ENCODE results near the gene DPYSL4.

Gene DPYSL4

DNA sequence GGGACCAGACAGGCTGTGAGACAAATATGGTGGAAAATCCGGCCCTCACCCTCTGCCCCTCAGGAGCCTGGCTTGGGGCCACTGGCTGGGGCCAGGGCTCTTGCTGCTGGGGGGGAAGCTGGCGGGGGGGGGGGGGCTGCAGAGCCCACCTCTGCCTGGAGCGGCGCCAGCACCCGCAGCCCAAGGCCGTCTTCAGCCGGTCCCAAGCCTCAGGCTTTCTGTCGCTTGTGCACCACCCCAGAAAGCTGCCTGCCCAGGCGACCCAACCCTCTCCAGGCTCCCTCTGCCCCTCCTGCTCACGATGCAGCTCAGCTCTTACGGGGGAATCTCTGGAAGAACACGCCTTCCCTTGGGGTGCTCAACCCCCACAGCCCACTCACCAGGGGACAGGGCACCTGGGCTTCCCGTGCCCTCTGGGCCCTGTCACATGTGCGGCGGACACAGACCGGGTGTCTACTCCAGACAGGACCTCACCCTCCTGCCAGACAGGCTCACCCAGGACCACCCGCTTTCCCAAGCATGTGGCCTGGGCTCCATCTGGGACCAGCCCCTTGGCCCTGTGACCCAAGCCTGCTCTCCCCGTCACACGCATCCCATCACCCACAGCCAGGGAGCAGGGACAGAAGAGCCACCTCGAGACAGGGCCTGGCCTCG, 43.9 kb downstream of the DPYSL4 start:
- no peak for DNase-seq

- no peak for DNase-seq
Measured at GRCh38 chr10:132231656-132232022, 44.9 kb downstream of the DPYSL4 start.

DNA sequence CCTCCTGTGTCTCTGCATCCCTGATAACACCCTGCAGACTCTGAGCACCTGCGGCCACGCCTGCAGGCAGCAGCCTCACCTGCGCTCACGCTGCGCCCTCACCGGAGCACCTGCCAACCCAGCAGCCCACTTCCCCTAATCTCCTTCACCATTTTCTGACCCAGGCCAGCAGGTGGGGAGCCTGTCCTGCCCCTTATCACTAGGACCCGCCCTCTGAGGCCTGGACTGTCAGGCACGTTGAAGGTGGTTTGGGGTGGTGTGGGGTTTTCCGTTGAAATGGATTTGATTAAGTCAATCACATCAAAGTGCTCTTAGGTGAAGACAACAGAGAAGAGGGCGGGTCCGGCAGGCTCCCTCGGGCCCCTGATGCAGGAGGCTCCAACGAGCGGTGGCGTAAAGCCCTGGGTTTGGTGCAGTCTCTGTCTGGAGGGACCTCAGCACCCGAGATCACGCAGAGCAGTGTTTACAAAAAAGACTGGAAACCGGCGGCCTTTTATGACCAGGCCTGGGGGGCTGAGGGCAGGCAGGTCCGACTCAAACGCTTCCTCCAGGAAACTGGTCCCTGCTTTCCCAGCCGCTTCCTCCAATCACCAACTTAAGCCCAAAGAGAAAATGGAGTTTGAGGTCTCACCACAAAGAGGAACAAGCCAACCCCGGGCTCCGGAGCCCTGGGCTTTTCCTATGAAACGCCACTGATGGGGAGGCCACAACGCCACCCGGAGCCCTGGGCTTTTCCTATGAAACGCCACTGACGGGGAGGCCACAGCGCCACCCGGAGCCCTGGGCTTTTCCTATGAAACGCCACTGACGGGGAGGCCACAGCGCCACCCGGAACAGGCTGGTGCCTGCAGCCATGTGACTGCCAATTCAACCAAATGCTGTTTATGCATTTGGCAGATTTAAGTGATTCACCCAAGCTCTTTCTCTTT, 45.5 kb downstream of the DPYSL4 start:
- DNase-seq, result no peak

DNA sequence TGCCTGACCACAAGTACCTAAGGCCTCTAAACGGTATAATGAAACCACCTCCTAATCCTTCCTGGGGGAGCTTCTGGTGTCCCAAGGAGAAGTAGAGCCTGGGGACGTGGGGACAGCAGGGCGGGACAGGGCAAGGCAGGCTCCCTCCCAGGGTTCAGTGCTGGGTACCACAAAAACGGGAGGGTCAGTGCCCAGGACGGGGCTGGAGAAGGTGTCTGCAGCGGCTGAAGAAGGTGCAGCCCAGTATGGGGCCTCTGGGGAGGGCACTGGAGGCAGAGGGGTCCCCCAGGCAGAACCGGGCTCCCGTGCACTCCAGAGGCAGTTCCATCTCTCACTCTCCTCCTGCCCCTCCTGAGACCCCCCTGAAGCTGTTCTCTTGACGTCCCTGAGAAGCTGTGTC, 46.2 kb downstream of the DPYSL4 start:
- DNase-seq, result no peak

DNA sequence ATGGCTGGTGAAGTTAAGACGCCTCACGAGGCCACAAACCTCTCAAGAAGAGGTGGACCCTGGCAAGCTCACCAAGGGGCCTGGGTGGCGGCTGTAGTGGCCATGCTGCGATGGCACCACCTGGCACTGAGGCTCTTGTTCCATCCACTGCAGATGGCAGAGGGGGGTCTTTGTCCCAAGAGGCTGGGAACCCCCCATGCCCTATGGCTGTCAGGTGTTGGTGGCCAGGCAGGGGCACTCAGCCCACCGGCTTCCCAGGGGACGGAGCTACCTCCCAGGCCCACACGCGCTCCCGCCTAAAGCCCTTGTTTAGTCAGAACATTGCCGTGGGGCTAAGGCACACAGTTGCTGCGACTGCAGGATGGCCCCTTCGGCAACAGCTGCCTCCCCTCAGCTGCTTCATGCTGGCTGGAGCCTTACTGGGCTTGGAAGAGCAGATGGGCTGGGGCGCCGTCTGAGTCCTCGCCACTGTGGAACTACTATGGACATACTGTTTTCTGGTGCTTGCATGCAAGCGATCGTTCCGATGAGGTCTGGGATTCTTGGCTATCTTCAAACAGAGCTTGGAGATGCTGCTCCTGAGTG, 46.8 kb downstream of the DPYSL4 start:
- no peak for DNase-seq

DNA sequence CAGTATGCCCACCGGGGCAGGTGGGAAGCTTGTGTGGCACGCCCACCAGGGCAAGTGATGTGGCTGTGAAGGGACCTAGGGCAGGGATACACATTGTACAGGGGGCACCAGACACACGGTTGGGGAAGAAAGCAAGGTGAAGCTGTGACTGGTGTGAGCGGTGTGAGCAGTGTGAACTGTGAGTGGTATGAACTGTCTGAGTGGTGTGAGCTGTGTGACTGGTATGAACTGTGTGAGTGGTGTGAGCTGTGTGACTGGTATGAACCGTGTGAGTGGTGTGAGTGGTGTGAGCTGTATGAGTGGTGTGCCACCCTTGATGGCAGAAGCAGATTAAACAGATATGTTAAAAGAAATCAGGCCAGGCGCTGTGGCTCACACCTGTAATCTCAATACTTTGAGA, 48.1 kb downstream of the DPYSL4 start:
- DNase-seq, result no peak

DNA sequence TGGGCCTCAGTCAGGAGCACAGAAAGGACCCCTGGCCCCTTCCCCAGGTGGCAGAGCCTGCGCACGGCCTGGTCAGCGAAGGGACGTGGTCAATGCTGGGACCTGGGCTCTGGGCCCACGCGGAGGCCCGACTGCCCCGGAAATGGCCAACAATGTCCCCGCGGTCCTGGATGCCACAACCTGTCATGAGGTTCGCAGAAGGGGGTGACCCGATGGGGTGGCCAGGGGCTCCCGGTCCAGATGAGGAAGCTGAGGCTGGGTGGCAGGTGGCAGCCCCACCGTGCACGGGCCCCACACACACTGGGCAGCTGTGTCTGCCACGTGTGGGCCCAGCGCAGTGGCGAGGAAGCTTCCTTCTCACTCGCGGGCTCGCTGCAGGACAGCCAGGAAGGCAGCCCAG, 49.4 kb downstream of the DPYSL4 start:
- DNase-seq, result no peak

DNA sequence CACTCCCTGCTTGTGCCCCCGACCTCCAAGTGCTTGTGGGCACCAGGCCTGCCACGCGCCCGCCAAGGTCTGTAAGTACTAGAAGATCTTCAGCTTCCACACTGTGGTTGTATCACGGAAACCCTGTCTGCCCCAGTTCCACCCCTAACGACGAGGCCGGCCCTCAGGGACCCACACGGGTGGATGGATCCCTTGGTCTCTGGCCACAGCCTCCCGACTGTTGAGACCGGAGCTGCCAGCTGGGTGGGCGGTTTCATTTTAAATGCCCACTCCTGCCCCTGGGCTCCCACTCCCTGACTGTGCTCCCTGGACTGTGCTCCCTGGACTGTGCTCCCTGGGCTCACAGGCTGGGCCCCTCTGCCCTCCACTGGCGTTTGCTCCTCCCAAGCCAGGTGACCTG, 50.1 kb downstream of the DPYSL4 start:
- DNase-seq, result no peak

DNA sequence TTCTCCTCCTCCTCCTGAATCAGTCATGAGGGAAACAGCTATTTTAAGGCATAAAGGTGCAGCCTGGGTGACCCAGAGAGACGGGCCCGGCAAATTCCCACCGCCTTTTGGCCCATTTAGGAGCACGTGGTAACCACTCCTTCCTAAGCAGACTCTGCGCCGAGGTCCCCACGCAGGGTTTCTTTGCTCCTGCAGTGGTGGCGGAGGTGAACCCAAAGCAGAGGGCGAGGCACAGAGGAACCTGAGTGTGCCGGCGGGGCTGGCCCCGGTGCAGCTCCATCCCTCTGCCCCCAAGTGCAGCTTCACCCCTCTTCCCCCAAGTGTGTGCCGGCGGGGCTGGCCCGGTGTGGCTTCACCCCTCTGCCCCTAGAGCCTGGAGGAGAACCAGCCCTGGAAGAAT, 50.6 kb downstream of the DPYSL4 start:
- DNase-seq, result no peak

DNA sequence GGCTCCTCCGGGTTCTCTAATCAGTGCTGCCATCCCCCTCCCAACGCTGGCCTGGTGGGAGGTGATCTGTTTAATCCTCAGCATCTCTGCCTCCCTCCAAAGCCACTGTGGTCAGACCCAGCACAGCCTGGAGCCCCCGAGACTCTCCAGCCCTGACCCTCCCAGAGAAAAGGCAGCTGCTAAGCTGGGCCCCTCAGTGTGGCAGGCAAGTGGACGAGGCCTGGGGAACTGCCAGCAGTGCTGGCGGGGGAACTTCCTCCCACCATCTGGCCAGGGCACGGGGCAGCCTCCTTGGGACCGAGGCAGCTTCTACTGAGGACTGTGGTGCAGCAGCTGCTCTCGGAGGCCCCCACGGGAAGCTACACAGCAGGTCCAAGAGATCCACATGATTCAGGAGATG, 51.1 kb downstream of the DPYSL4 start:
- DNase-seq, result no peak

GRCh38 chr10:132238371-132239125, 51.8 kb downstream of the DPYSL4 start:
- DNase-seq, result no peak

DNA sequence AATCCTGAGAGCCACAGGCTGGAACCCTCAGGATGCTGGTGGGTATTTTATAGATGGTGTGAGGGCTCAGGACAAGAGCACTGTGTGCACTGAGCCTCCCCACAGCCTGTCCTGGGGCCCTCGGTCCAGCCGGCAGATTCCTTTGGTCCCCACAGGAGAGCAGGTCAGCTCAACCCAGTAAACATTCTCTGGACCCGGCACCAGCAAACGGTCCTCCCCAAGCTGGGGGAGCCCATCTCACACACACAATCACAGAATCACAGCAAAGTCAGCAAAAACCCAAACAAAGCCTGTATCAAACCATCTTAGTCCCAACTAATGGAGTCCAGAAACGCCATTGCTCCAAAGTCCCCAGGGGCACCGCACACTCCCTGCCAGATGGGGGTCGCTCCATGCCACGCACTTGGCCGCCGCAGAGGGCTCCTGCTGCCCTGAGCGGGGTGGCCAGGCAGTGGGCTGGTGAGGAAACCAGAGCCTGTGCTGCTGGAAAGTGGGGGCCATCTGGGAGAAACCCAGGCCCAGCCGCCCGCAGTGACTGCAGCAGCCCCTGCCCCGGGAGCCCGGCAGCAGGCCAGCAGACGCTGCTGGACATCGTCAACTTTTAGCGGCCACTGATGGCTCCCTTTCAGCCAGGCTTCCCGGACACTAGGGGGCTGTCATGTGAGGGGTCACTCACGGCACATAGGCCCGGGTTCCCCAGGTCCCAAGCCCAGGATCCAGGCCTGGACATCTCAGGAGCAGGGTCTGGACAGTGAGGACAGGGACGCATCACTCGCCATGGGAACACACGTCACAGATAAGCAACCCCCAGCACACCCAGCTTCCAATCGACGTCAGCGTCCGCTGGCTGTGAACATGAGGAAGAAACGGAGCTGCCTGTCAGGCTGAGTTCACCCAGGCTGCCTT, 52.6 kb downstream of the DPYSL4 start:
- no peak for DNase-seq

DNA sequence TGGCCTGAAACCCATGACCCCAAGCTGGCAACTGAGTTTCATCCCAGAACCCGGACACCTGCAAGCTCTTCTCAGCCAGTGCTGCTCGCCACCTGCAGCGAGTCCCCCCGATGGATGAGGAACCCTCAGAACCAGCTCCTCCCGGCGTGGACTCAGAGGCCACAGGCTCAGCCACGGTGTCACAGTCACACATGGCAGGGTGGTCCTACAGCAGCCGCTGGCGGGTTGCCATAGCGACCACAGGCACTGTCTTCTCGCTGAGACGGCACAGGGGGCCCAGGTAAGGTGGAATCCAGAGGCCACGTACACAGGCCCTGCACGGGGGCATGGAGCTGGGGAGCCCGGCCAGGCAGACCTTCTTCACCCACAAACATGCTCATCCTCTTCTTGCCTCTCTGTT, 53.4 kb downstream of the DPYSL4 start:
- DNase-seq, result no peak

DNA sequence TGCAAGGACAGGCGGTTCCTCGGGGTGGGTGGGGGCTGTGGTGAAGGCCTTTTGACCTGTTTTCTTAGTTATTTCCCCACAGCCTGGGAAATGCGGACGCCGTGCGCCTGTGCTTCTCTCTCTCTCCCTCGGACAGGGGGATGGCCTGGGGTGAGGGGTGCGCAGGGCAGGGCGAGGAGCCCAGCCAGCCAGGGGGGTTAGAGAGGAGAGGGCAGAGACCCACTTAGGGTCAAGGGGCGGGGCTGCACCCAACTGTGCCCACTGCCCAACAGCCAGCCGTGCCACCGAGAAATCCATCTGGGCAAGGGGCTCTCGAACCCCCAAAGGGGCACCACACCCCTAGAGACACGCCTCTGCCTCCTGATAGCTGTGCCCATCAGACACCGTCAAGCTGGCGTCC, 53.8 kb downstream of the DPYSL4 start:
- DNase-seq, result no peak

- no peak for DNase-seq
Measured at GRCh38 chr10:132241086-132241485, 54.3 kb downstream of the DPYSL4 start.

DNA sequence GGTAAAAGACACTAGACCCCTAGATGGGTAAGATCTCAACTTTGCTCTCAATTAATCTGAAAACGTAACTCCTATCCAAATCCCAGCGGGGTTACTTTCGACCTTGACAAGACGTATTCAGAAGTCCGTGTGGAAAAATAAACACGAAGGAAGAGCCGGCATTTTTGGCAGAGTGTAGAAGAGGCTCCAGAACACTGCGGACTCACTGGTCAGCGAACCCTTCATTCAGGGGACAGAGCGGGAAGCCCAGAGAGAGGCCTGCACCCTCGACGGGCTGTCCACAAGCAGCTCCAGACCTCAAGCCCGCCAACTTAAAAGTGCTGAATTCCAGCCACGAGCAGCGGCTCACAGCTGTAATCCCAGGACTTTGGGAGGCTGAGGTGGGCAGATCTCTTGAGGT, 54.7 kb downstream of the DPYSL4 start:
- DNase-seq, result no peak

DNA sequence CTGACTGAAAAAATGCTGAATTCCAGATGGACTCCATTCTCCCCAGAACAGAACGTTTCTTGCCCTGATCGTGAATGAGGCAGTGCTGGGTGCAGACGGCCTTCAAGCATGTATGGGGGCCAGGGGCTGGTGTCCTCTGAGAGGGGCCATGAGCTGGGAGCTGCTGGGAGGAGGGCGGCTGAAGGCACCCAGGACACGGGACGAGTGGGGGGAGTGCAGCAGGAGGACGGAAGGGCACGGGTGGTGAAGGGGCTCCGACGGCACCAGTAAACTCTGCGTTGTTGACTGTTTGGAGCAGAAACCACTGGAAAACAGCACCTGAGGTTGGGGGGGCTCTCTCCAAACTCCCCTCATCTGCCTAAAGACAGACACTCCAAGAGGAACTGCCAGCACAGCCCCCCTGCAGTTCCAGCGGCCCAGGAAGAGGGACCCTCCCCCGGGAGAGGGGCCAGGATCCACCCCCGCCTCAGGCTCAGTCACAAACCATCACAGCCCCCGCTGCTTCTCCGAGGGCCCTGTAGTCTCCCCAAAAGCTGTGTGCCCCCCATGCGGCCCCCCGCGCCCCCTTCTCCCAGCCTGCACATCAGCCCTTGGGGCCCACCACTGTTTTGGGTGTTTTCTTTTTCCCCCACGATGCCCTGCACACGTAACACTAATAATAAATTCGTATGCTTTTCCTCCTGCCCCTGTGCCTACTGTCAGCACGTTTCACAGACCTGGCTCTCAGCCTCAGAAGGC, 55.5 kb downstream of the DPYSL4 start:
- DNase-seq, result no peak

GRCh38 chr10:132243141-132243540, 56.4 kb downstream of the DPYSL4 start:
- DNase-seq, result no peak

- DNase-seq, result no peak
Measured at GRCh38 chr10:132243626-132244025, 56.9 kb downstream of the DPYSL4 start.

- peak; percentile 92 for DNase-seq
Measured at GRCh38 chr10:132245056-132245455, 58.3 kb downstream of the DPYSL4 start.

GRCh38 chr10:132246296-132246695, 59.5 kb downstream of the DPYSL4 start:
- no peak for DNase-seq

GRCh38 chr10:132247943-132248342, 61.2 kb downstream of the DPYSL4 start:
- DNase-seq, result peak; percentile 49

Measured in NCI-H82 (cell line).